ENCODE measurements around the gene MSMP.

DNA sequence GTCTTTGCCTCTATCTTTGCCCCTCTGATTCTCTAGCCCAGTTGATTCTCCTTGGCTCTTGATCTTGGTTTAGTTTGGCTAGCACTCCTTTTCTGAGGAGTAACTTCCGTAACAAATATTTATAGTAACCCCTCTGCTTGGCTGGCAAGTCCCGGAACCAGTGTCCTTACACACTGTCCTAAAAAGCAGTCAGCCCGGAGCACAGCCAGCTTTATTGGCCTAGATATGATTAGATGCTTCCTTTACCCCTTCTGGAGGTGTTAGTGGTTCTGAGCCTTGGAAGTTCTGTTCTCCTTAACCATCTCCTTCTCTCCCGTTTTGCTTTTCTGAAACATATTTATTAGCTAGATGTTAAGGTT is 17.0 kb upstream of the MSMP start:
- TF ChIP-seq, protein P1, sequence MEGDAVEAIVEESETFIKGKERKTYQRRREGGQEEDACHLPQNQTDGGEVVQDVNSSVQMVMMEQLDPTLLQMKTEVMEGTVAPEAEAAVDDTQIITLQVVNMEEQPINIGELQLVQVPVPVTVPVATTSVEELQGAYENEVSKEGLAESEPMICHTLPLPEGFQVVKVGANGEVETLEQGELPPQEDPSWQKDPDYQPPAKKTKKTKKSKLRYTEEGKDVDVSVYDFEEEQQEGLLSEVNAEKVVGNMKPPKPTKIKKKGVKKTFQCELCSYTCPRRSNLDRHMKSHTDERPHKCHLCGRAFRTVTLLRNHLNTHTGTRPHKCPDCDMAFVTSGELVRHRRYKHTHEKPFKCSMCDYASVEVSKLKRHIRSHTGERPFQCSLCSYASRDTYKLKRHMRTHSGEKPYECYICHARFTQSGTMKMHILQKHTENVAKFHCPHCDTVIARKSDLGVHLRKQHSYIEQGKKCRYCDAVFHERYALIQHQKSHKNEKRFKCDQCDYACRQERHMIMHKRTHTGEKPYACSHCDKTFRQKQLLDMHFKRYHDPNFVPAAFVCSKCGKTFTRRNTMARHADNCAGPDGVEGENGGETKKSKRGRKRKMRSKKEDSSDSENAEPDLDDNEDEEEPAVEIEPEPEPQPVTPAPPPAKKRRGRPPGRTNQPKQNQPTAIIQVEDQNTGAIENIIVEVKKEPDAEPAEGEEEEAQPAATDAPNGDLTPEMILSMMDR (IDR thresholded peaks at IDR 0.05) = no peak
- TF ChIP-seq POLR2A (IDR thresholded peaks at IDR 0.05) = no peak
- TF ChIP-seq POLR2AphosphoS5 (IDR thresholded peaks at IDR 0.05) = peak in 1 of 2 donors; percentile 11
- no peak for TF ChIP-seq EP300 (IDR thresholded peaks at IDR 0.05)
